ENCODE data around the gene VPS41.

Gene VPS41

DNA sequence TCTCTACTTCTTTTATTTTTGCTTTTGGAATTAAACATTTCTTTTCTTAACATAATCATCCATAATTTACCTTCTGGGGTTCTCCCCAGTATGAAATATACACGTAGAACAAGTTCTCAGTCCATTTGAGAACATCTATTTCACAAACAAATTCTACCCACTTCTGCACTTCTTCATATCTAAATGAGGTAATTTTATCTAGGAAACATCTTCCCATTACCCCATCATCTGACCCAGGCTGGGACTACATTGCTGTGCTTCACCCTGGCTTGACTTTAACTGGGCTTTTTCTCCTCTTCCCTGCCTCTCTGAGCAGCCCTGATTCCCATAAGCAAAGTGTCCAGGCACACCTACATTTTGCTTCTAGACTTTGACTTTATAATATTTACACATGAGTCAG lies 234.5 kb downstream of the VPS41 start:
- DNase-seq (ENCODE audit: low read depth in 2 of 3, low spot score in 1 of 3), result no peak

DNA sequence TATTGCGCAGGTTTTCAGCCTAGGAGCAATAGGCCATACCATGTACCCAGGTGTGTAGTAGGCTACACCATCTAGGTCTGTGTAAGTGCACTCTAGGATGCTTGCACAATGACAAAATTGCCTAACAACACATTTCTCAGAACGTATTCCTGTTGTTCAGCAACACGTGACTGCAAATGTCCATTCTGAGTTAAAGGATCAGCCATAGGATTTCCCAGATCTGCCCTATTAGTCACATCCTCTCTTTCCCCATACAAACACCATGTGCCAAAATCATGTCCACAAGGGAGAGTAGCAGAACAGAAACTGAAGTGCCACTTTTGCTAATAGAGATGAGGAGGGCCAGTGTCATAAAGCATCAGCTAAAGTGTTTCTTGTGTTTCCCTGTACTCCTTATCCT lies 235.2 kb downstream of the VPS41 start:
- DNase-seq (ENCODE audit: low read depth in 2 of 3, low spot score in 1 of 3), result no peak

Measured in stimulated activated CD4-positive, alpha-beta T cell treated with anti-CD3 and anti-CD28 coated beads, Interleukin-12 subunit alpha, Interleukin-12 subunit beta, amount 100 ng/mL, for 48 hours (primary cell).